Liver (tissue), 3 donors: ENCODE results near the gene RBM39.

ENCODE experiments used
- EGR1 ChIP-seq, 2 donors: IDR thresholded peaks; 2 replicates each; pipeline ENCODE4 v1.6.1; 2016 to 2018; ENCODE audit warnings: antibody characterized with exemption in 2 of 2, low read depth in 2 of 2
- FOXA1 ChIP-seq: IDR thresholded peaks from 2 replicates; pipeline ENCODE4 v1.6.1; 2016; ENCODE audit warnings: antibody characterized with exemption
- GABPA ChIP-seq, 2 donors: IDR thresholded peaks in 1 of 2; conservative IDR thresholded peaks in 1 of 2; 2 replicates each; pipeline ENCODE4 v1.6.1; 2016; ENCODE audit warnings: antibody characterized with exemption in 2 of 2, mild to moderate bottlenecking in 1 of 2, moderate library complexity in 1 of 2
- JUND ChIP-seq, 2 donors: IDR thresholded peaks; 2 replicates each; pipeline ENCODE4 v1.6.1; 2016; ENCODE audit warnings: antibody characterized with exemption in 2 of 2
- RAD21 ChIP-seq, 2 donors: IDR thresholded peaks; 2 replicates each; pipeline ENCODE4 v1.6.1; 2016; ENCODE audit warnings: antibody characterized with exemption in 2 of 2, mild to moderate bottlenecking in 2 of 2
- SP1 ChIP-seq: IDR thresholded peaks from 2 replicates; pipeline ENCODE4 v1.6.1; 2018; ENCODE audit warnings: antibody characterized with exemption, mild to moderate bottlenecking
- TAF1 ChIP-seq: conservative IDR thresholded peaks from 2 replicates; pipeline ENCODE4 v1.6.1; 2016; ENCODE audit warnings: antibody characterized with exemption, mild to moderate bottlenecking
- YY1 ChIP-seq: IDR thresholded peaks from 2 replicates; pipeline ENCODE4 v1.6.1; 2016; ENCODE audit warnings: antibody characterized with exemption, mild to moderate bottlenecking
- TF ChIP-seq, protein P1 (sequence below): fragments of 150-350 bp; IDR thresholded peaks from 2 replicates; pipeline ENCODE4 v1.5.1; 2017; ENCODE audit warnings: improper control_type of control experiment, low read depth, low read length; ENCODE audit not compliant: missing input control
- TF ChIP-seq, protein P2 (sequence below): IDR thresholded peaks from 2 replicates; pipeline ENCODE4 v1.6.1; 2016; ENCODE audit warnings: antibody characterized with exemption, mild to moderate bottlenecking
- TF ChIP-seq, protein P3 (sequence below): IDR thresholded peaks from 2 replicates; pipeline ENCODE4 v1.6.1; 2016; ENCODE audit warnings: antibody characterized with exemption
- donor health status: healthy.
- donor health status: healthy.

DNA sequence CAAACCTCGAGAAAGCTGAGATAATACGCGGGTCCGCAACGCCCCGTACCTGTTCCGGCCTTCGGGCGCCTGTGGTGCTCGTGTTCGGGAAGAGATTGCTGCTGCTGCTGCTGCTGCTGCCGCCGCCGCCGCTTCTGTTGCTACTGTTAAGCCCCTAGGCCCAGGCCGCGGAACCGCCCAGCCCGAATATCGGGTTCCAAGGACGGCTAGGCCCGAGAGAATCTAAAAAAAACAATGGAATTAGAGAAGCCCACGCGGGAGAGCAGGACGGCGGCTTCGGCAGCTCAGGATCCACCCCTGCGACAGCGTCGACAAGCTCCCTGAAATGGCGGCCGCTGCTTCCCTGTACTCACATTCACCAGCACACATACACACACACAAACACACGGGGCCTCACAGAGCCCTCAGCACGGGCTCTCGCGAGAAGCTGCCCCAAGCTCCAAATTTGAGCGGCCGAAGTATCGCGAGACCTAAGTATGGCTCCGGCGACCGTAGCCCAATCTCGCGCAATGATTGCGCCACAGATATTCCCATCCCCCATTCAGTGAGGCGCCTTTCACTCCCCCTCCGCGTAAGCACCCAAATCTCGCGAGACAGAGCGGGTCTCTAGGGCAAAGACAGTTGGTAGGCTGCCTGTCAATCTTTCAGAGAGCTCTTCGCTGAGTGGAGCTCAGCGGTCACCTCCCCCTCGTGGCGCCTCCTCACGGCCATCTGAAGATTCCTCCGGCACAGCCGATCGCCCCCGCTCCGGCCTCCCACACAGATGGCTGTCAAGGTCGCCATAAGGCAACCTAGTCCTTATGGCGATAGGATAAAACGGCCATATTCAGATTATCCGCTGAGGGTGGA is at the start of gene RBM39:
- TF ChIP-seq FOXA1: peak; percentile 67
- TF ChIP-seq, protein P1, sequence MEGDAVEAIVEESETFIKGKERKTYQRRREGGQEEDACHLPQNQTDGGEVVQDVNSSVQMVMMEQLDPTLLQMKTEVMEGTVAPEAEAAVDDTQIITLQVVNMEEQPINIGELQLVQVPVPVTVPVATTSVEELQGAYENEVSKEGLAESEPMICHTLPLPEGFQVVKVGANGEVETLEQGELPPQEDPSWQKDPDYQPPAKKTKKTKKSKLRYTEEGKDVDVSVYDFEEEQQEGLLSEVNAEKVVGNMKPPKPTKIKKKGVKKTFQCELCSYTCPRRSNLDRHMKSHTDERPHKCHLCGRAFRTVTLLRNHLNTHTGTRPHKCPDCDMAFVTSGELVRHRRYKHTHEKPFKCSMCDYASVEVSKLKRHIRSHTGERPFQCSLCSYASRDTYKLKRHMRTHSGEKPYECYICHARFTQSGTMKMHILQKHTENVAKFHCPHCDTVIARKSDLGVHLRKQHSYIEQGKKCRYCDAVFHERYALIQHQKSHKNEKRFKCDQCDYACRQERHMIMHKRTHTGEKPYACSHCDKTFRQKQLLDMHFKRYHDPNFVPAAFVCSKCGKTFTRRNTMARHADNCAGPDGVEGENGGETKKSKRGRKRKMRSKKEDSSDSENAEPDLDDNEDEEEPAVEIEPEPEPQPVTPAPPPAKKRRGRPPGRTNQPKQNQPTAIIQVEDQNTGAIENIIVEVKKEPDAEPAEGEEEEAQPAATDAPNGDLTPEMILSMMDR: peak; percentile 29
- peak; percentile 96 for TF ChIP-seq YY1
- TF ChIP-seq, protein P2, sequence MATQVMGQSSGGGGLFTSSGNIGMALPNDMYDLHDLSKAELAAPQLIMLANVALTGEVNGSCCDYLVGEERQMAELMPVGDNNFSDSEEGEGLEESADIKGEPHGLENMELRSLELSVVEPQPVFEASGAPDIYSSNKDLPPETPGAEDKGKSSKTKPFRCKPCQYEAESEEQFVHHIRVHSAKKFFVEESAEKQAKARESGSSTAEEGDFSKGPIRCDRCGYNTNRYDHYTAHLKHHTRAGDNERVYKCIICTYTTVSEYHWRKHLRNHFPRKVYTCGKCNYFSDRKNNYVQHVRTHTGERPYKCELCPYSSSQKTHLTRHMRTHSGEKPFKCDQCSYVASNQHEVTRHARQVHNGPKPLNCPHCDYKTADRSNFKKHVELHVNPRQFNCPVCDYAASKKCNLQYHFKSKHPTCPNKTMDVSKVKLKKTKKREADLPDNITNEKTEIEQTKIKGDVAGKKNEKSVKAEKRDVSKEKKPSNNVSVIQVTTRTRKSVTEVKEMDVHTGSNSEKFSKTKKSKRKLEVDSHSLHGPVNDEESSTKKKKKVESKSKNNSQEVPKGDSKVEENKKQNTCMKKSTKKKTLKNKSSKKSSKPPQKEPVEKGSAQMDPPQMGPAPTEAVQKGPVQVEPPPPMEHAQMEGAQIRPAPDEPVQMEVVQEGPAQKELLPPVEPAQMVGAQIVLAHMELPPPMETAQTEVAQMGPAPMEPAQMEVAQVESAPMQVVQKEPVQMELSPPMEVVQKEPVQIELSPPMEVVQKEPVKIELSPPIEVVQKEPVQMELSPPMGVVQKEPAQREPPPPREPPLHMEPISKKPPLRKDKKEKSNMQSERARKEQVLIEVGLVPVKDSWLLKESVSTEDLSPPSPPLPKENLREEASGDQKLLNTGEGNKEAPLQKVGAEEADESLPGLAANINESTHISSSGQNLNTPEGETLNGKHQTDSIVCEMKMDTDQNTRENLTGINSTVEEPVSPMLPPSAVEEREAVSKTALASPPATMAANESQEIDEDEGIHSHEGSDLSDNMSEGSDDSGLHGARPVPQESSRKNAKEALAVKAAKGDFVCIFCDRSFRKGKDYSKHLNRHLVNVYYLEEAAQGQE: peak; percentile 93
- peak; percentile 95 for TF ChIP-seq TAF1
- TF ChIP-seq, protein P3, sequence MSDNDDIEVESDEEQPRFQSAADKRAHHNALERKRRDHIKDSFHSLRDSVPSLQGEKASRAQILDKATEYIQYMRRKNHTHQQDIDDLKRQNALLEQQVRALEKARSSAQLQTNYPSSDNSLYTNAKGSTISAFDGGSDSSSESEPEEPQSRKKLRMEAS: peak; percentile 71
- TF ChIP-seq GABPA (IDR thresholded peaks at IDR 0.05 in 1 of 2, conservative IDR thresholded peaks at IDR 0.05 in 1 of 2): peak in 1 of 2 donors; percentile 50
- peak; percentile 88 for TF ChIP-seq SP1
- TF ChIP-seq EGR1 (IDR thresholded peaks at IDR 0.05; ENCODE audit: low read depth in 2 of 2): peak; percentile 94
- peak; percentile 14 to 52 for TF ChIP-seq JUND (IDR thresholded peaks at IDR 0.05)
- peak; percentile 46 to 58 for TF ChIP-seq RAD21 (IDR thresholded peaks at IDR 0.05)
